Endothelial cell of umbilical vein (primary cell): ENCODE results near the gene RGS10. TPM values are rescaled to one million over a fixed set of nuclear protein-coding genes. Genes with fewer than 3 reads are reported as not detected.

Source experiments
- BruUV-seq: library from RNA; stranded (reverse); fragments of 400-500 nt; replicated peaks from 2 replicates; lab custom pipeline; 2021; lab: Mats Ljungman, UMichigan
- CTCF ChIA-PET: fragments of 300-600, 350-600 bp; sonication (Branson Sonifier 250); formaldehyde crosslinking; loops from one replicate; lab custom pipeline; 2021; ENCODE audit warnings: antibody characterized with exemption, inconsistent platforms; lab: Charles Lee
- POLR2A ChIA-PET: fragments of 300-600, 350-600 bp; sonication (Branson Sonifier 250); formaldehyde crosslinking; loops from one replicate; lab custom pipeline; 2021; ENCODE audit warnings: antibody characterized with exemption, inconsistent platforms; lab: Charles Lee
- DNase-seq: peaks from one replicate; pipeline ENCODE4 v3.0.0-alpha.2; 2011; ENCODE audit warnings: low read depth, low spot score
- FAIRE-seq: peaks from 2 replicates; lab custom pipeline; 2011; peaks lifted over from hg19 to GRCh38; lab: Jason Lieb, UNC
- H2AFZ ChIP-seq: 2 replicates; pipeline ENCODE4 v1.6.0; 2012; ENCODE audit warnings: low read depth, low read length, control low read depth, inconsistent platforms
- H3K27ac ChIP-seq: 2 replicates; pipeline ENCODE4 v1.5.1; 2011; ENCODE audit warnings: low read depth, mild to moderate bottlenecking, control low read depth, low read length, moderate library complexity; ENCODE audit not compliant: insufficient read depth
- H3K27me3 ChIP-seq, 2 experiments: 2 replicates each; pipeline versions ENCODE4 v1.6.0 to v1.6.1; 2011; ENCODE audit warnings: low read length in 2 of 2, mixed read lengths in 1 of 2; ENCODE audit not compliant: control insufficient read depth in 2 of 2, insufficient read depth in 2 of 2
- H3K36me3 ChIP-seq, 2 experiments: 2 replicates in 1 of 2; 3 replicates in 1 of 2; pipeline ENCODE4 v1.5.1; 2011; ENCODE audit warnings: low read length in 2 of 2, mild to moderate bottlenecking in 1 of 2, moderate library complexity in 1 of 2; ENCODE audit not compliant: control insufficient read depth in 2 of 2, insufficient read depth in 2 of 2; ENCODE audit errors: extremely low read depth in 1 of 2
- H3K4me1 ChIP-seq: 3 replicates; pipeline ENCODE4 v1.5.1; 2011; ENCODE audit warnings: mild to moderate bottlenecking, low read length; ENCODE audit not compliant: control insufficient read depth, insufficient read depth; ENCODE audit errors: extremely low read depth
- H3K4me2 ChIP-seq: 2 replicates; pipeline ENCODE4 v1.6.1; 2011; ENCODE audit warnings: low read length, control low read depth, mixed read lengths; ENCODE audit not compliant: insufficient read depth
- H3K4me3 ChIP-seq, 3 experiments: fragments of 200-600 bp in 1 of 3; sonication (generic), shearing (Covaris generic) in 1 of 3; replicated peaks in 1 of 3; 2 replicates each; pipeline ENCODE4 v1.5.1; 2011 to 2016; ENCODE audit warnings: control low read depth in 3 of 3, low read length in 3 of 3, mild to moderate bottlenecking in 2 of 3, inconsistent platforms in 1 of 3, low read depth in 1 of 3, moderate library complexity in 1 of 3; ENCODE audit not compliant: insufficient read depth in 1 of 3
- H3K79me2 ChIP-seq: 2 replicates; pipeline ENCODE4 v1.6.0; 2012; ENCODE audit warnings: low read length, inconsistent platforms; ENCODE audit not compliant: control insufficient read depth, insufficient read depth
- H3K9ac ChIP-seq: replicated peaks from 2 replicates; pipeline ENCODE3; 2011; ENCODE audit warnings: low read length, control low read depth; ENCODE audit not compliant: insufficient read depth; ENCODE audit errors: extremely low read depth
- H3K9me1 ChIP-seq: replicated peaks from 3 replicates; pipeline ENCODE4 v1.6.0; 2011; ENCODE audit warnings: mild to moderate bottlenecking, low read length; ENCODE audit not compliant: control insufficient read depth, insufficient read depth; ENCODE audit errors: extremely low read depth
- H3K9me3 ChIP-seq: replicated peaks from 2 replicates; pipeline ENCODE4 v1.5.1; 2012; ENCODE audit warnings: low read length, inconsistent platforms; ENCODE audit not compliant: control insufficient read depth, insufficient read depth
- H4K20me1 ChIP-seq: replicated peaks from 2 replicates; pipeline ENCODE3; 2011; ENCODE audit warnings: mild to moderate bottlenecking, low read length; ENCODE audit not compliant: control insufficient read depth, insufficient read depth; ENCODE audit errors: extremely low read depth
- CTCF ChIP-seq, 2 donors: IDR thresholded peaks; 1 replicate in 1 of 2; 2 replicates in 1 of 2; pipeline ENCODE4 v1.5.1; 2011; ENCODE audit warnings: low read length in 2 of 2, mild to moderate bottlenecking in 2 of 2, moderate library complexity in 2 of 2, control low read depth in 1 of 2, inconsistent platforms in 1 of 2, low read depth in 1 of 2; ENCODE audit not compliant: insufficient read depth in 1 of 2; ENCODE audit errors: extremely low read depth in 1 of 2
- EZH2 ChIP-seq: IDR thresholded peaks from 2 replicates; pipeline ENCODE4 v1.6.1; 2012; ENCODE audit warnings: borderline replicate concordance, low read depth, mild to moderate bottlenecking, moderate library complexity, low read length, inconsistent platforms; ENCODE audit not compliant: severe bottlenecking
- FOS ChIP-seq: IDR thresholded peaks from 2 replicates; pipeline ENCODE4 v1.6.1; 2011; ENCODE audit warnings: mild to moderate bottlenecking, low read length, moderate library complexity, borderline replicate concordance; ENCODE audit not compliant: insufficient read depth
- GATA2 ChIP-seq: IDR thresholded peaks from 2 replicates; pipeline ENCODE4 v1.7.0; 2011; ENCODE audit warnings: low read depth, mild to moderate bottlenecking, moderate library complexity, mixed read lengths, low read length; ENCODE audit not compliant: insufficient read length, insufficient read depth
- JUN ChIP-seq: IDR thresholded peaks from 2 replicates; pipeline ENCODE4 v1.6.1; 2011; ENCODE audit warnings: borderline replicate concordance, low read depth; ENCODE audit not compliant: insufficient read length, insufficient read depth
- MAX ChIP-seq: IDR thresholded peaks from 2 replicates; pipeline ENCODE4 v1.6.1; 2011; ENCODE audit not compliant: insufficient read depth, insufficient read length
- MYC ChIP-seq: IDR thresholded peaks from one replicate; pipeline ENCODE4 v1.6.1; 2011; ENCODE audit warnings: mild to moderate bottlenecking, low read depth, low read length
- POLR2A ChIP-seq: IDR thresholded peaks from 2 replicates; pipeline ENCODE4 v1.6.1; 2012; ENCODE audit warnings: low read depth, mild to moderate bottlenecking, control low read depth, low read length
- POLR2AphosphoS5 ChIP-seq: IDR thresholded peaks from 2 replicates; pipeline ENCODE4 v1.6.1; 2012; ENCODE audit warnings: low read depth, mild to moderate bottlenecking, control low read depth, low read length, moderate library complexity; ENCODE audit not compliant: insufficient read depth
- dilution Hi-C: fragments of 300-500 bp; cut with MboI; formaldehyde crosslinking; loops from one replicate; pipeline ENCODE4 v1.15.0; 2019; ENCODE audit warnings: low sequenced_read_pairs; ENCODE audit not compliant: extremely low pct_ligation_motif_present
- intact Hi-C: fragments of 100-400 bp; cut with micrococcal nuclease; formaldehyde crosslinking; loops from one replicate; pipeline ENCODE4 v1.10.0; 2022
- polyA plus RNA-seq, 4 experiments: library from polyadenylated mRNA; depleted of rRNA in 3 of 4; stranded (reverse) in 3 of 4; unstranded in 1 of 4; fragments of >200 nt; gene quantifications; 2 replicates each; pipeline versions ENCODE4 v1.2.1 to v1.2.3, GENCODE V29; 2011 to 2012; ENCODE audit warnings: missing spikeins in 1 of 4
- total RNA-seq: library from RNA; stranded (reverse); gene quantifications from 2 replicates; pipeline ENCODE4 v1.2.3, GENCODE V29; 2021

Gene RGS10
- total and polyA plus RNA-seq, 2 donors (not counting 3 experiments of a cell fraction or from before 2014, with no cell fraction given), result 7.8 to 22.4 TPM

DNA sequence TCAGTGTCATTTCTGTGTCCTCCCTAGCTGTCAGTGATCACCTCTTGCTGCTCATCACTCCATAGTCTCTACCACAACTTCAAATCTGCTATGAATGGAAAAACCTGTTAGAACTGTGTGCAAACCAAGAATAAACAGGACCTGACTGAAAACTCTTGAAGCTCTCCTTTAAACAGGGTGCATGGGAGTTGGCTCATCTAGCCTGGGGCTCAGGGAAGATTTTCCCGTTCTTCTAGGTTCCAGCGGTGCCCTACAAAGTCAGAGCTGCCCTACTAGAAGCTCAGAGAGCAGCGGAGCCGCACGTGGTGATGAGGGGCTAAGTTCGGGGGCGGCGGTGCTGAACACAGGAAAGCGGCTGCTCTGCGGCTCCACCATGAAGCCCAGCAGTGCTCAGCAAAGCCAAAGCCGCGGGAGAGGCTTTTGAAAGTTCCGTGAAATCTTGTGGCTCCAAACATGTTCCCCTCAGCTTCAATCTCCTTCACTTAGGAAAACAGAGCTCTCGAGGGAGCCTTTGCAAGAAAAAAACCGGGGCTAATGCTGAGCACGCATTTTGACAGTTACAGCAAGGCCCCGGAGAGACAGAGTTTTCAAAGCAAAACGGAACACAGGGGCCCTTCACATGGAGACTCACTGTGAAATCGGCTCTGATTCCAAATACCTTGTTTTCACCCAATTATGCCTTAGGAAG is 30.5 kb downstream of the RGS10 start:
- Histone ChIP-seq H3K9me3 (no peaks in the 10 kb centered on the region), H3K36me3 (no peaks in the 10 kb centered on the region), H3K9me1 (no peaks in the 10 kb centered on the region), H3K4me1 (peaks cover 6% of the 10 kb centered on the region), H4K20me1 (no peaks in the 10 kb centered on the region), H3K79me2 (no peaks in the 10 kb centered on the region), H3K4me2 (no peak overlapping the region), H3K27me3 (no peaks in the 10 kb centered on the region), H3K9ac (no peak overlapping the region), H3K27ac (no peak overlapping the region), H3K4me3 (no peak overlapping the region), H2AFZ (no peak overlapping the region)
- intact Hi-C loops (no loop called here), dilution Hi-C loops (no loop called here)
- FAIRE-seq (no peak), DNase-seq (no peak)
- ChIA-PET CTCF (interaction anchor here (1.0 kb wide), 1 partner anchor 90 kb away, joined by 3 read pairs; no protein-coding TSS in a partner anchor), POLR2A (no interaction called here)
- no peak for TF ChIP-seq EZH2
- TF ChIP-seq GATA2, result no peak
- TF ChIP-seq JUN, result no peak
- TF ChIP-seq POLR2AphosphoS5, result no peak
- no peak for TF ChIP-seq MYC
- TF ChIP-seq CTCF (IDR thresholded peaks at IDR 0.05; ENCODE audit: extremely low read depth in 1 of 2, insufficient read depth in 1 of 2, low read depth in 1 of 2, low read length in 2 of 2), result no peak
- TF ChIP-seq FOS, result no peak
- no peak for TF ChIP-seq POLR2A
- no peak for TF ChIP-seq MAX
- BruUV-seq, result no TSS peak
